HG02763 (cell line): ENCODE data around the gene PUS10.
"Not testable (repeated sequence)": the region's sequence is repeated elsewhere in the genome, so short reads cannot be mapped to it uniquely, and the experiment has no call there.

ENCODE experiments used
- ATAC-seq: cut with Tn5 transposase; IDR thresholded peaks from one replicate; pipeline ENCODE4 v1.9.1; 2021; ENCODE audit warnings: mild to moderate bottlenecking, moderate library complexity; ENCODE audit not compliant: unreplicated experiment

Gene PUS10

GRCh38 chr2:61017556-61018317, at the start of gene PUS10, which contains the start of gene PEX13:
TSS of gene PUS10 (minus strand) at chr2:61018255. CDS start at chr2:61011890, 6,365 bp downstream.
TSS of gene PEX13 (plus strand) at chr2:61017720. CDS start at chr2:61017760, 40 bp downstream.
- ATAC-seq, result peak; percentile 83

- peak; percentile 98 for ATAC-seq
Measured at GRCh38 chr2:61065714-61066709, 48.0 kb upstream of the PUS10 start, which contains the start of gene SANBR. TSS of gene SANBR (plus strand) at chr2:61065871. CDS start at chr2:61070351, 4,480 bp downstream.

- no peak for ATAC-seq
Measured at GRCh38 chr2:61059382-61059781, 41.3 kb upstream of the PUS10 start.

GRCh38 chr2:61057562-61057961, 39.5 kb upstream of the PUS10 start:
- no peak for ATAC-seq

GRCh38 chr2:61055557-61055956, 37.5 kb upstream of the PUS10 start:
- ATAC-seq, result no peak

GRCh38 chr2:61045999-61046398, 27.9 kb upstream of the PUS10 start:
- ATAC-seq, result no peak

- no peak for ATAC-seq
Measured at GRCh38 chr2:61045226-61045625, 27.2 kb upstream of the PUS10 start.

- no peak for ATAC-seq
Measured at GRCh38 chr2:61044636-61045035, 26.6 kb upstream of the PUS10 start.

- ATAC-seq, result no peak
Measured at GRCh38 chr2:61042807-61043206, 24.8 kb upstream of the PUS10 start.

GRCh38 chr2:61036643-61037042, 18.6 kb upstream of the PUS10 start:
- ATAC-seq, result not testable (repeated sequence)

- ATAC-seq, result not testable (repeated sequence)
Measured at GRCh38 chr2:61034592-61034991, 16.5 kb upstream of the PUS10 start.

GRCh38 chr2:61029533-61029932, 11.5 kb upstream of the PUS10 start:
- no peak for ATAC-seq

GRCh38 chr2:61023670-61024069, 5.6 kb upstream of the PUS10 start:
- no peak for ATAC-seq

- no peak for ATAC-seq
Measured at GRCh38 chr2:61021228-61021660, 3.2 kb upstream of the PUS10 start.

GRCh38 chr2:61018798-61019197, 743 bp upstream of the PUS10 start:
- no peak for ATAC-seq

GRCh38 chr2:61018318-61018755, 282 bp upstream of the PUS10 start:
- no peak for ATAC-seq

- ATAC-seq, result peak; percentile 49
Measured at GRCh38 chr2:61017003-61017555, 976 bp downstream of the PUS10 start.

- ATAC-seq, result no peak
Measured at GRCh38 chr2:61016392-61017002, 1.6 kb downstream of the PUS10 start.

- ATAC-seq, result no peak
Measured at GRCh38 chr2:61015976-61016375, 2.1 kb downstream of the PUS10 start.

GRCh38 chr2:61014763-61015162, 3.3 kb downstream of the PUS10 start:
- no peak for ATAC-seq

- ATAC-seq, result no peak
Measured at GRCh38 chr2:61013382-61013781, 4.7 kb downstream of the PUS10 start.
